H1 (cell line): ENCODE results near the gene SOX14. TPM values are rescaled to one million over a fixed set of nuclear protein-coding genes. Genes with fewer than 3 reads are reported as not detected.

Experiments
- CBX5 ChIP-seq: fragments of 300-800, 300-1000 bp; sonication (generic); IDR thresholded peaks from 2 replicates; pipeline ENCODE4 v1.7.1; 2016; ENCODE audit warnings: antibody characterized with exemption, low read length, low read depth
- POLR2A ChIP-seq, 2 experiments: IDR thresholded peaks; 1 replicate in 1 of 2; 2 replicates in 1 of 2; pipeline ENCODE4 v1.6.1; 2011; ENCODE audit warnings: low read depth in 2 of 2, low read length in 2 of 2, mild to moderate bottlenecking in 2 of 2; ENCODE audit errors: control extremely low read depth in 1 of 2
- SP4 ChIP-seq: IDR thresholded peaks from 2 replicates; pipeline ENCODE4 v1.6.1; 2012; ENCODE audit warnings: low read length, inconsistent platforms
- polyA plus RNA-seq, 7 experiments: library from polyadenylated mRNA; depleted of rRNA in 3 of 7; stranded (reverse) in 5 of 7; unstranded in 2 of 7; fragments of >200 nt in 5 of 7; fragments of 200-250 nt in 2 of 7; gene quantifications; 1 replicate in 5 of 7; 2 replicates in 1 of 7; 4 replicates in 1 of 7; pipeline versions ENCODE4 v1.2.1 to v1.2.3, GENCODE V29; 2011 to 2013; ENCODE audit warnings: missing spikeins in 2 of 7, mixed read lengths in 2 of 7
- total RNA-seq: library from RNA; stranded (reverse); fragmentation: NEBNext Ultra II Directional; extraction: Animal tissue kit (Norgen Biotek cat#: 25700); gene quantifications from 2 replicates; pipeline ENCODE4 v1.2.1, GENCODE V29; 2021

The SOX14 gene
- total and polyA plus RNA-seq, 2 of the 8 experiments (the other 6 are each of a cell fraction or from before 2014, with no cell fraction given), result 0.03 to 0.50 TPM

DNA sequence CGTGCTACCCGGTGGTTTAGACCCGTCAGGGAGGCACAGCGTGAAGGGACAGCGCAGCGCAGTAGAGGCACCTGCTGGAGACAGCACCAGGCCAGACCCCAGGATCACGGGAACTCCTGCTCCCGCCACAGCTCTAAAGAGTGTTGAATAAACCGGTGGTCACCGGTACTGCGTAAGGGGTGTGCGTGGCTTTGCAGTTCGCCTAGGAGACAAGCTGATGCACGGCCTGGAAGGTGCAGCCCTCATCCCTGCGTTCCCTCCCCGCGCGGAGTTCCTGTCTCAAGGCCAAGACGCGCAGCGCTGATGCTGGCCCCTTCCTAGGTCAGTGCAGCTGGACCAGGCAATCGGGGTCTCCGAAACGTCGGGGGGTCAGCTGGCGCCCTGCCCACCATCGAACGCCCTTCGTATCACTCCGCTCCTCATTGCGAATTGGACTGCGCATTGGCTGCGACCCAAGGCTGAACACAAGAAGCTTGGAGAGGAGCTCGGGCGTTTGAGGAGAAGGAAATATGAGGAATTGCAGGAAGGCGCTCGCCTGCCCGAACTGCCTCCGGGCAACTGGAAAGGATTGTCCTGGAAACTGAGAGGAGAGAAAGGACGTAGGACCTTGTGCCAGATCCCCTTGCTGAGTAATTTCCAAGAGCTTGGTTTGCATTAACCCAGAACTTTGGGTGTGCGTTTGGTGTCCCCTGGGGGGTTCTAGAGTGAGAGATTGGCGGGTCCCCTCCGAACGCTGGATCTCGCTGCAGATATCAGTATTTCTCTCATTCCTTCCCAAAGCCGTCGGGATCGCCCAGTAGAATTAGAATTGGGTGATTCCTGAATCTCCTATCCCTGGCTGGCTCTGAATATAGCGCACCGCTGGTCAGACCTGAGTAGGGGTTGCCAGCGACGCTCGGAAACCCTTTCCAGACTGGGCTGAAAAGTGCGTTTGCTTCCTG, 2.3 kb upstream of the SOX14 start (continued):
- TF ChIP-seq CBX5 (no peak), SP4 (no peak), POLR2A (IDR thresholded peaks at IDR 0.05; ENCODE audit: control extremely low read depth in 1 of 2, low read depth in 2 of 2, low read length in 2 of 2) (no peak)
